NCI-H2227 (cell line): Measurements from ENCODE around the gene ACSS1.

Source experiments
- DNase-seq: peaks from one replicate; lab custom pipeline; 2025; ENCODE audit not compliant: unreplicated experiment; lab: John Stamatoyannopoulos, UW

ACSS1 gene

DNA sequence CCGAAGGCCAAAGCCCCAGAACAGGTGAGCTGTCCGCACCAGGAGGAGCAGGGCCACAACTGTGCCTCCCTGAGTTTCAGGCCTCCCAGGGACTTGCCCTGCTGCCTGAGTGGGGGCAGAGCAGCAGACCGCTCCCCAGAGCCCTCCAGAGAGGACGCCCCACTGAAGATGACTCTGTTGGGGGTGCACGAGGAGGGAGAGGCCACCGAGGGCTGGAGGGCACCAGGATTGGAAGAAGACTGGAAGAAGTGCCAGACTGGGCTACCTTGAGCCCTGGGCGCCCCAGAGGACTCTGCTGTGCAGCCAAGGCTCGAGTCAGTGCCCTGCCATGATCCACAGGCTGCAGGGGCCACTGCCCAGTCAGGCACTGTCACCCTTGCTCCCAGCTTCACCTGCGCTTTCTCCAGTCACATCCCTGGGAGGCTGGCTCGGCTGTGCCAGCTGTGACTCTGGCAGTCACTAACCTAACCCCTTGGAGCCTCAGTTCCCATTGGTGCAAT lies 97.6 kb downstream of the ACSS1 start:
- no peak for DNase-seq

DNA sequence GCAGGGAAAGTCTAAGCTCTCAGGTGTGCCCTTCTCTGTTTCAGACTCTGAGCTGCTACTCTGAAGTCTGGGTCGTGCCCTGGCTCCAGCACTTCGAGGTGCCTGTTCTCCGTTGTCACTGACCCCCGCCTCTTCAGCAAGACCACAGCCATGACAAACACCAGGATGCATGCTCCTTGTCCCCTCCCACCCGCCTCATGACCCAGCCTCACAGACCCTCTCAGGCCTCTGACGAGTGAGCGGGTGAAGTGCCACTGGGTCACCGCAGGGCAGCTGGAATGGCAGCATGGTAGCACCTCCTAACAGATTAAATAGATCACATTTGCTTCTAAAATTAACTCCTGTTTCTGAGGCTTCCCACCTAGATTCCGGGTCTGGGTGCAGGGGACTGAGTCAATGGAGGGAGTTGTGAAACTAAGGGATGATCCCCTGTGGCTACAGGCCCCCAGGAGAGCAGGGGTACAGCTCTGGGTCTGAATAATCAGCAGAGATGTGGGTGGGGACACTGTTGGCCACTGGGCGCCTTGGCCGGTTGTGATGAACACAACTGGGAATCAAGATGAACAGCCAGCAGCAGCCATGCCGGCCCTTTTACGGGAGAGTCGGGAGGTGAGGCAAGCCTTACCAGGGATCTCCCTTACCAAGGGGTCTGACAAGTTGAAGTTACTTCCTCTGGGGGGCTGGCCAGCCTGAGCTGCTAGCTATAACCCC lies 98.2 kb downstream of the ACSS1 start:
- no peak for DNase-seq

DNA sequence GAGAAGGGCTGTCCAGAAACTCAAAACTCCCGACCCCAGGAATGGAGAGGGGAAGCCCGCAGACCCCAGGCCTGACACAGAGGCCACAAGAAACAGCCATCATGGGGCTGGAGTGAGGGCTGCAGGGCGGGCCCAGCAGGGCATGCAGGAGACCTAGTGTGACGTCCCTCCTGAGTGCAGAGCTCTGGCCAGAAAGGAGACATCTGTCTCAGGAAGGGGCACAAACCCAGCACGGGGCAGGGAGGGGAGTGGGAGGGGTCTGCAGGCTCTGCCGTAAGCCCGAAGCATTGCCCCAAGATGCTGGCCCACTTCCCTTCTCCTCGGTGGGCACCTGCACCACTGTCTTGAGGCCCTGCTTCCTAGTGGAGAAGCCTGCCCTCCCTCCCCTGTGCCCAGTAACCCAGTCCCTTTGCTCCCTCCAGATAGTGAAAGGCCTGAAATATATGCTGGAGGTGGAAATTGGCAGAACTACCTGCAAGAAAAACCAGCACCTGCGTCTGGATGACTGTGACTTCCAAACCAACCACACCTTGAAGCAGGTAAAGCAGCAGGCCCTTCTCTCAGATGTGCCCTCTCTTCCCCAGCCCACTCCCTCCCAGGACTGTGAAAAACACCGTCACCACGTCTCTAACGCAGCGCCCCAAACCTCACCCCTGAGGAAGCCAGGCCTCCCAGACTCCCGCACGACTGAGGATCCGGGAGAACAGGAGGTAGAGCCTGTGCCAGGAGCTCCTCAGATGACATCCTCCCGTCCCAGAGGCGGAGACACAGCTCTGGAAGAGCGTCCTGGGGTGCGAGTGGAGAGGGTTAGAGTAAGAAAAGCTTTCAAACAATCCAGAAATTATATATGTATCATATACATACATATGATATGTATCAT lies 99.2 kb downstream of the ACSS1 start:
- no peak for DNase-seq

DNA sequence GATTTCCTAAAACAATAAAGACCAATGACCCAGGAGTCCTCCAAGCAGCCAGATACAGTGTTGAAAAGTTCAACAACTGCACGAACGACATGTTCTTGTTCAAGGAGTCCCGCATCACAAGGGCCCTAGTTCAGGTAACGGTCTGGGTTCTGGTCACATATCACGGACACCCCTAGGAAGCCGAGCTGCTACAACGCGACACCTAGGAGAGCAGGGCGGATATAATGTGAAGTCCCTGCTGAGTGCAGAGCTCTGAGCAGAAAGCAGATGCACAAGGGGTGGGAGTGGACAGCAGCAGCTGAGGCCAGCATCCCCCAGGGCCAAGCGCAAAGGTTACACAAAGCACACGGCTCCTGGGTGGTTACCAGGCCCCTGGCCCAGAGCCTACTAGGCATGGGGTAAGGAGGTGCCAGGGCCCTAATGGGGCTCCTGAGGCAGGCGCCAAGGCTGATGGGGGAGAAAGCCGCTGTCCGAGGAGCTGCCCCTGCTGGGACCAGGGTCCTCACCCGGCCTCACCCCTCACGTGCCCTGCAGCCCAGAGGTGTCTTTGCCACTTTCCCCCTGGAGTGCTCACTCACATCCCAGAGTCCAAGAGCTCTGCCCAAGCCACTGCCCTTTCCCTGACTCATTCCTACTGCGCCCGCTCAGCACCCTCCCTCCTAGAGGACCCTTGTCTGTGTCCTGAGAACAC lies 100.5 kb downstream of the ACSS1 start:
- no peak for DNase-seq
